22Rv1 (cell line): ENCODE data around the gene DUSP9.
A peak's percentile ranks its signal among the peaks of the same experiment; 100 is the strongest.
"Not testable (repeated sequence)": the region's sequence is repeated elsewhere in the genome, so short reads cannot be mapped to it uniquely, and the experiment has no call there.

Source experiments
- H3K27ac ChIP-seq: fragments of 450-650 bp; 2 replicates; pipeline ENCODE4 v1.5.1; 2017
- CTCF ChIP-seq: fragments of 450-650 bp; IDR thresholded peaks from 2 replicates; pipeline ENCODE4 v1.5.1; 2017; ENCODE audit warnings: mild to moderate bottlenecking
- ZFX ChIP-seq: fragments of 450-650 bp; IDR thresholded peaks from 2 replicates; pipeline ENCODE4 v1.6.1; 2017; ENCODE audit warnings: antibody characterized with exemption, borderline replicate concordance

DUSP9 gene

GRCh38 chrX:153603131-153603656, 43.8 kb upstream of the DUSP9 start:
- no peak for TF ChIP-seq CTCF
- no peak for TF ChIP-seq ZFX
- H3K27ac ChIP-seq, result no peak overlapping the region

- H3K27ac ChIP-seq, result not testable (repeated sequence)
These were observed 42.2 kb upstream of the DUSP9 start for GRCh38 chrX:153604666-153605380.

GRCh38 chrX:153606503-153606902, 40.5 kb upstream of the DUSP9 start:
- no peak for TF ChIP-seq CTCF
- no peak for TF ChIP-seq ZFX
- H3K27ac ChIP-seq, result no peak overlapping the region

GRCh38 chrX:153608376-153608775, 38.6 kb upstream of the DUSP9 start:
- TF ChIP-seq ZFX (no peak), CTCF (no peak)
- H3K27ac ChIP-seq, result no peak overlapping the region

- H3K27ac ChIP-seq, result no peak overlapping the region
- TF ChIP-seq ZFX, result no peak
- TF ChIP-seq CTCF, result no peak
These were observed 38.2 kb upstream of the DUSP9 start for GRCh38 chrX:153608806-153609205.

GRCh38 chrX:153609917-153610835, 36.8 kb upstream of the DUSP9 start:
- no peak overlapping the region for H3K27ac ChIP-seq
- TF ChIP-seq CTCF (peak; percentile 78), ZFX (no peak)

GRCh38 chrX:153610836-153611213, 36.2 kb upstream of the DUSP9 start:
- TF ChIP-seq CTCF (no peak), ZFX (no peak)

More at GRCh38 chrX:153610836-153611213, 36.2 kb upstream of the DUSP9 start:
- no peak overlapping the region for H3K27ac ChIP-seq
